Iris pigment epithelial cell (primary cell): ENCODE results near the gene CHD9.
A peak's percentile ranks its signal among the peaks of the same experiment; 100 is the strongest.
"Not testable (repeated sequence)": the region's sequence is repeated elsewhere in the genome, so short reads cannot be mapped to it uniquely, and the experiment has no call there.

Source experiments
- DNase-seq: peaks from one replicate; pipeline ENCODE4 v3.0.0-alpha.2; 2011; ENCODE audit warnings: low read depth

Gene CHD9

GRCh38 chr16:53282328-53282727 is 227.5 kb downstream of the CHD9 start:
- no peak for DNase-seq

GRCh38 chr16:53282975-53283946 is 228.5 kb downstream of the CHD9 start:
- DNase-seq, result peak; percentile 43

GRCh38 chr16:53285236-53285635 is 230.4 kb downstream of the CHD9 start:
- DNase-seq, result no peak

GRCh38 chr16:53290520-53290919 is 235.7 kb downstream of the CHD9 start:
- no peak for DNase-seq

- peak; percentile 46 for DNase-seq
Observed at GRCh38 chr16:53291757-53292392, 237.1 kb downstream of the CHD9 start.

GRCh38 chr16:53297477-53297876 is 242.7 kb downstream of the CHD9 start:
- no peak for DNase-seq

- DNase-seq, result no peak
Observed at GRCh38 chr16:53304334-53304733, 249.5 kb downstream of the CHD9 start.

- DNase-seq, result no peak
Observed at GRCh38 chr16:53305743-53306142, 251.0 kb downstream of the CHD9 start.

- no peak for DNase-seq
Observed at GRCh38 chr16:53309457-53309856, 254.7 kb downstream of the CHD9 start.

- no peak for DNase-seq
Observed at GRCh38 chr16:53320992-53321391, 266.2 kb downstream of the CHD9 start.

- DNase-seq, result no peak
Observed at GRCh38 chr16:53323924-53324323, 269.1 kb downstream of the CHD9 start.

GRCh38 chr16:53330991-53331390 is 276.2 kb downstream of the CHD9 start:
- not testable (repeated sequence) for DNase-seq

GRCh38 chr16:53334581-53334980 is 279.8 kb downstream of the CHD9 start:
- DNase-seq, result no peak

- DNase-seq, result no peak
Observed at GRCh38 chr16:53337294-53337693, 282.5 kb downstream of the CHD9 start.

GRCh38 chr16:53341792-53342191 is 287.0 kb downstream of the CHD9 start:
- DNase-seq, result no peak

GRCh38 chr16:53355064-53355463 is 300.3 kb downstream of the CHD9 start:
- DNase-seq, result no peak

- no peak for DNase-seq
Observed at GRCh38 chr16:53356478-53357207, 301.9 kb downstream of the CHD9 start.

GRCh38 chr16:53357208-53357586 is 302.4 kb downstream of the CHD9 start:
- no peak for DNase-seq

- no peak for DNase-seq
Observed at GRCh38 chr16:53357955-53358354, 303.2 kb downstream of the CHD9 start.

- DNase-seq, result no peak
Observed at GRCh38 chr16:53358884-53359283, 304.1 kb downstream of the CHD9 start.

GRCh38 chr16:53369921-53370320 is 315.1 kb downstream of the CHD9 start:
- DNase-seq, result peak; percentile 91

GRCh38 chr16:53370827-53371226 is 316.0 kb downstream of the CHD9 start:
- DNase-seq, result no peak
